NCI-H1105 treated with DMSO at 0.1 percent for 48 hours (cell line): ENCODE measurements around the gene CABP2.
"Not testable (repeated sequence)": the region's sequence is repeated elsewhere in the genome, so short reads cannot be mapped to it uniquely, and the experiment has no call there.

Source experiments
- DNase-seq: peaks from one replicate; lab custom pipeline; 2025; lab: John Stamatoyannopoulos, UW

The CABP2 gene

GRCh38 chr11:67494371-67495233 lies 28.6 kb downstream of the CABP2 start:
- DNase-seq, result no peak

- no peak for DNase-seq
These were observed 29.5 kb downstream of the CABP2 start for GRCh38 chr11:67493548-67494370.

GRCh38 chr11:67492801-67493547 lies 30.3 kb downstream of the CABP2 start:
- DNase-seq, result no peak

GRCh38 chr11:67492069-67492727 lies 31.0 kb downstream of the CABP2 start:
- no peak for DNase-seq

- no peak for DNase-seq
These were observed 31.8 kb downstream of the CABP2 start for GRCh38 chr11:67491276-67492068.

GRCh38 chr11:67490727-67491065 lies 32.5 kb downstream of the CABP2 start:
- no peak for DNase-seq

GRCh38 chr11:67489885-67490726 lies 33.1 kb downstream of the CABP2 start:
- no peak for DNase-seq

- no peak for DNase-seq
These were observed 33.9 kb downstream of the CABP2 start for GRCh38 chr11:67489203-67489884.

- DNase-seq, result no peak
These were observed 36.6 kb downstream of the CABP2 start for GRCh38 chr11:67486481-67487195.

GRCh38 chr11:67485873-67486361 lies 37.3 kb downstream of the CABP2 start:
- DNase-seq, result not testable (repeated sequence)

- no peak for DNase-seq
These were observed 38.4 kb downstream of the CABP2 start for GRCh38 chr11:67484847-67485311.

GRCh38 chr11:67483831-67484665 lies 39.2 kb downstream of the CABP2 start:
- DNase-seq, result no peak

GRCh38 chr11:67482827-67483798 lies 40.1 kb downstream of the CABP2 start, which contains the start of gene AIP:
Gene AIP, plus strand, starts transcription at chr11:67483026. Its CDS starts 133 bp downstream, at chr11:67483159.
- DNase-seq, result peak; percentile 97

- no peak for DNase-seq
These were observed 40.9 kb downstream of the CABP2 start for GRCh38 chr11:67482275-67482826.

GRCh38 chr11:67477344-67478050 lies 45.7 kb downstream of the CABP2 start:
- DNase-seq, result not testable (repeated sequence)
